GM15510 (cell line): ENCODE data around the gene AGPAT3.

Source experiments
- POLR2A ChIP-seq: IDR thresholded peaks from 3 replicates; pipeline ENCODE4 v1.6.1; 2011; ENCODE audit warnings: borderline replicate concordance; ENCODE audit not compliant: insufficient read length; ENCODE audit errors: extremely low read depth

Gene AGPAT3

GRCh38 chr21:43949499-43950208 is 84.6 kb downstream of the AGPAT3 start:
- no peak for TF ChIP-seq POLR2A

GRCh38 chr21:43950481-43950880 is 85.5 kb downstream of the AGPAT3 start:
- no peak for TF ChIP-seq POLR2A

GRCh38 chr21:43950936-43951335 is 85.9 kb downstream of the AGPAT3 start:
- TF ChIP-seq POLR2A = no peak

- TF ChIP-seq POLR2A = no peak
These were observed 87.1 kb downstream of the AGPAT3 start for GRCh38 chr21:43951911-43952703.

DNA sequence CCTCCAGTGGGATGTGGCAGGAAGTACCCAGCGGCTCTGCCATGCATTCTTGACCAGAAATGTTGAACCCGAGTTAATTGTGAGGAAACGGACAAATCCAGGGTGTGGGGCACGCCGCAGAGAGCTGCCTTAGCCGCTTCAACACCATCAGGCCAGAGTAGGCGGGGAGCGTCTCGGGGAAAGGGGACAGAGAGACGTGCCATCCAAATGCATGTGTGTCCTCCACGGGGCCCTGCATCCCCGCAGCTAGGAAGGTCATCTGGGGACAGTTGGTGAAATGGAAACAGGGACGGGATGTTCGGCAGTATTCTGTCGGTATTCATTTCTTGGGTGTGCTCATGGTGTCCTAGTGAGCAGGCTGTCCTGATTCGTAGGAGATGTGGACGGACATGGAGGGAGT is 88.0 kb downstream of the AGPAT3 start:
- no peak for TF ChIP-seq POLR2A

DNA sequence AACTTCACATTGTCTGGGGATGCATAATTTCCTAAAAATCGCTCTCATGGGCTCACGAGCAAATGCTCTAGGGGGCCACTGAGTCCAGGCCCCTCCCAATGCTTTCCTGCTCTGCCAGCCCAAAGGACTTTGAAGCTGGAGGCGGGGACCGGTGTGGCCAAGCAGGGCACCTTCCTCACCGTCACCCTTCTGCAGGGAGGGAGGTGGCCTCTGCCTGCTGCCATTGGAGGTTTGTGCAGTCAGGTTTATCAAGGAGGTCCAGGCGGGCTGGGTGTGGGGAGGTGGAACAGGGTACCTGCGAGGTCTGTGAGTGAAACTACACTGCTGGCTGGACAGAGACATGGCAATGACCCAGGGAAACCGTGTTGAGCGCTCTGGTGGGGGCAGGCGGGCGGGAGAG is 89.0 kb downstream of the AGPAT3 start:
- no peak for TF ChIP-seq POLR2A

GRCh38 chr21:43954896-43955295 is 89.9 kb downstream of the AGPAT3 start:
- TF ChIP-seq POLR2A = no peak

GRCh38 chr21:43956019-43956669 is 91.1 kb downstream of the AGPAT3 start:
- TF ChIP-seq POLR2A = no peak

DNA sequence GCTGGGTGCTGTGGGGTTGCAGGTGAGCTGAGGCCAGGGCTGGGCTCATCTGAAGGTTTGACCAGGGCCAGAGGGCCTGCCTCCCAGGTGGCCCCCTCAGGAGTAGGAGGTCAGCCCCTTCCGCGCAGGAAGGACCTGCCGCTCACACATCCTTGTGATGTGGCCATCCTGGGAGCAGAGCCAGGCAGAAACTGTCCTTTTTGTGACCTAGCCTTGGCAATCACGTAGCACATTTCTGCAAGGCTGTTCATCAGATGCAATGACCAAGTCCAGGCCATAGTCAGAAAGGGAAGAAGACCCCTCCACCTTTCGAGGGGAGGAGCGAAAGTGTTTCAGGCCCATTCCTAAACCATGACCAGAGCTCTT is 91.6 kb downstream of the AGPAT3 start:
- no peak for TF ChIP-seq POLR2A

- TF ChIP-seq POLR2A = no peak
These were observed 92.1 kb downstream of the AGPAT3 start for GRCh38 chr21:43957128-43957571.

DNA sequence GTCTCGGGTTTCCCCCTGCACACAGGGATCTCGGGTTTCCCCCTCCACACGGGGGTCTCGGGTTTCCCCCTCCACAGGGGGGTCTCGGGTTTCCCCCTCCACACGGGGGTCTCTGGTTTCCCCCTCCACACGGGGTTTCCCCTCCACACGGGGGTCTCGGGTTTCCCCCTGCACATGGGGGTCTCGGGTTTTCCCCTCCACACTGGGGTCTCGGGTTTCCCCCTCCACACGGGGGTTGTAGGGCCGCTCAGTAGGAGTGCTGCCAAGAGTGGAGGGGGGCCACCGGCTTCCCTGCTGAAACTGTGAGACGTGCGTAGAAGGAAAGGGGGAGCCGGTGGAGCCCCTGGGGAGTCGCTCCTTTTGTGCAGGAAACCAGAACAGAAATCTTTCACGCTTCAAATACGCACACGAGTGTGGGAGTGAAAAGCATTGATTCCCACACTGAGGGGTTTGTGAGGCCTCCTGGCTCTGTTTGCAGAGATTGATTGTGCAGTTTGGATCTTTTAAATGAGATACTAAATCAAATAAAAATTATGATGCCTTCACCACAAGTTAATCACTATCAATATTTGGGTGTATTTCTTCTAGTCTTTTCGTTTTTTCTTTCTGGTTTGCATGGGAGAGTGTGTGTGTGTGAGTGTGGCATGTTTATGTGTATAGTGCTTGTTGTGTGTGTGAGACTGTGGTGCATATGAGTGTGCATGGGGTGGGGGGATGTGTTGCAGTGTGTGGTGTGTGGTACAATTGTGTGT is 92.8 kb downstream of the AGPAT3 start:
- TF ChIP-seq POLR2A = no peak

DNA sequence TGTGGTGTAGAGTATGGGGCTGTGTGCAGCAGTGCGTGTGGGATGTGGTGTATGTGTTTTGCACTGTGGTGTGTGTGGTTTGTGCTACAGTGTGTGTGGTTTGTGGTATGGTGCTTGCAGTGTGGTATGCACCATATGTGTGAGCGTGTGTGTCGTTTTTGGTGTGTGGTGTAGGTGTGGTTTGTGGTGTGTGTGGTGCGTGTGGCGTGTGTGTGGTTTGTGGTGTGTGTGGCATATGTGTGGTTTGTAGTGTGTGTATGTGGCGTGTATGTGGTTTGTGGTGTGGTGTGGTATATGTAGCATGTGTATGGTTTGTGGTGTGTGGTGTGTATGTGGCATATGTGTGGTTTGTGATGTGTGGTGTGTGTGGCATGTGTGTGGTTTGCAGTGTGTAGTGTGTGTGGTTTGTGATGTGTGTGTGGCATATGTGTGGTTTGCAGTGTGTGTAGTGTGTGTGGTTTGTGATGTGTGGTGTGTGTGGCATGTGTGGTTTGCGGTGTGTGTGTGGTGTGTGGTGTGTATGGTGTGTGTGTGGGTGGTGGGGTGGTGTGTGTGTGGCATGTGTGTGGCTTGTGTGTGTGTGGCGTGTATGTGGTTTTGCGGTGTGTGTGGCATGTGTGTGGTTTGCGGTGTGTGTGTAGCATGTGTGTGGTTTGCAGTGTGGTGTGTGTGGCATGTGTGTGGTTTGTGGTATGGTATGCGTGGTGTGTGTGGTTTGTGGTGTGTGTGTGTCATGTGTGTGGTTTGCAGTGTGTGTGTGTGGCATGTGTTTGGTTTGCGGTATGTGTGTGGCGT is 93.5 kb downstream of the AGPAT3 start:
- TF ChIP-seq POLR2A = no peak

DNA sequence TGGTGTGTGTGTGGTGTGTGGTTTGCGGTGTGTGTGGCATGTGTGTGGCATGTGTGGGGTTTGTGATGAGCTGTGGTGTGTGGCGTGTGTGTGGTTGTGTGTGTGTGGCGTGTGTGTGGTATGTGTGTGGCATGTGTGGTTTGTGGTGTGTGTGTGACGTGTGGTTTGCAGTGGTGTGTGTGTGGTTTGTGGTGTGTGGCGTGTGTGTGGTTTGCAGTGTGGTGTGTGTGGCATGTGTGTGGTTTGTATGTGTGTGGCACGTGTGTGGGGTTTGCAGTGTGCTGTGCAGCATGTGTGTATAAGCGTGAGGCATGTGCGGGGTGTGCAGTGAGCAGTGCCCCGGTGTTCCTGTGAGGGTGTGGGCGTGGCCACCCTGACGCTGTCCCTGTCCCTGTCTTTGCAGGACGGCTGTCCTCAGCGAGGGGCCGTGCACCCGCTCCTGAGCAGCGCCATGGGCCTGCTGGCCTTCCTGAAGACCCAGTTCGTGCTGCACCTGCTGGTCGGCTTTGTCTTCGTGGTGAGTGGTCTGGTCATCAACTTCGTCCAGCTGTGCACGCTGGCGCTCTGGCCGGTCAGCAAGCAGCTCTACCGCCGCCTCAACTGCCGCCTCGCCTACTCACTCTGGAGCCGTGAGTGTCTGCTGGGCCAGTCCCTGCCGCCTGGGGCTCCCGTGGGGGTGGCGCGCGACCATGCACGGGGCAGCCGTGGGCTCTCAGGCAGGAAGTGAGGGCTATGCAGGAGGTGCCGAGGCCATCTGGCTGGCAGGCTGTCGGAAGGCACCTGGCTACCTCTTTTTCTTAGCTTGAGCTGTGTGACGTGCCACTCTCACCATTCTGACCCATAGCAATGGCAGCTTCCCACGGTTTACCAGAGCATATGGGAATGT is 94.5 kb downstream of the AGPAT3 start:
- TF ChIP-seq POLR2A = no peak
